Neural cell (in vitro differentiated cells): ENCODE results near the gene ATPAF2. TPM values are rescaled to one million over a fixed set of nuclear protein-coding genes. Genes with fewer than 3 reads are reported as not detected.
A peak's percentile ranks its signal among the peaks of the same experiment; 100 is the strongest.

Experiments used
- H2AFZ ChIP-seq: fragments of 200-600, 300-800 bp; sonication (generic), shearing (Covaris generic); 2 replicates; pipeline ENCODE4 v1.6.0; 2014; ENCODE audit warnings: low read depth, mild to moderate bottlenecking, antibody characterized with exemption, low read length, moderate library complexity
- H3F3A ChIP-seq: fragments of 200-600 bp; shearing (Covaris generic); 2 replicates; pipeline ENCODE4 v1.6.1; 2016; ENCODE audit warnings: mild to moderate bottlenecking, moderate library complexity, mixed read lengths, antibody characterized with exemption, low read length; ENCODE audit not compliant: insufficient read depth, poor library complexity, severe bottlenecking
- H3K27ac ChIP-seq: fragments of 200-600, 300-800 bp; sonication (generic), shearing (Covaris generic); 2 replicates; pipeline ENCODE4 v1.5.1; 2014; ENCODE audit warnings: mild to moderate bottlenecking, low read length, moderate library complexity
- H3K27me3 ChIP-seq: fragments of 300-800, 200-600 bp; sonication (generic), shearing (Covaris generic); 2 replicates; pipeline ENCODE4 v1.6.0; 2014; ENCODE audit warnings: mild to moderate bottlenecking, low read depth, low read length, moderate library complexity; ENCODE audit not compliant: insufficient read depth
- H3K36me3 ChIP-seq: fragments of 300-800, 200-600 bp; sonication (generic), shearing (Covaris generic); 2 replicates; pipeline ENCODE4 v1.5.1; 2014; ENCODE audit warnings: mild to moderate bottlenecking, antibody characterized with exemption, low read length, moderate library complexity; ENCODE audit not compliant: insufficient read depth
- H3K4me2 ChIP-seq: fragments of 300-800, 200-600 bp; sonication (generic), shearing (Covaris generic); 2 replicates; pipeline ENCODE4 v1.6.0; 2014; ENCODE audit warnings: mild to moderate bottlenecking, low read length
- H3K4me3 ChIP-seq: fragments of 300-800, 200-600 bp; sonication (generic), shearing (Covaris generic); 2 replicates; pipeline ENCODE4 v1.5.1; 2014; ENCODE audit warnings: mild to moderate bottlenecking, low read length, moderate library complexity
- H3K79me2 ChIP-seq: fragments of 200-600 bp; shearing (Covaris generic); replicated peaks from 2 replicates; pipeline ENCODE4 v1.6.0; 2014; ENCODE audit warnings: mild to moderate bottlenecking, low read length, moderate library complexity; ENCODE audit not compliant: insufficient read depth
- H3K9ac ChIP-seq: fragments of 300-800, 200-600 bp; sonication (generic), shearing (Covaris generic); 2 replicates; pipeline ENCODE4 v1.6.1; 2016; ENCODE audit warnings: mild to moderate bottlenecking, low read length, mixed read lengths
- H3K9me2 ChIP-seq: fragments of 200-600 bp; shearing (Covaris generic); 2 replicates; pipeline ENCODE4 v1.6.1; 2016; ENCODE audit warnings: mild to moderate bottlenecking, low read length, mixed read lengths; ENCODE audit not compliant: insufficient read depth
- H3K9me3 ChIP-seq: fragments of 200-600, 300-800 bp; sonication (generic), shearing (Covaris generic); 2 replicates; pipeline ENCODE4 v1.6.1; 2016; ENCODE audit warnings: mild to moderate bottlenecking, mixed run types, low read length, moderate library complexity, mixed read lengths
- H4K20me1 ChIP-seq: fragments of 200-600 bp; shearing (Covaris generic); 2 replicates; pipeline ENCODE4 v1.6.1; 2016; ENCODE audit warnings: mild to moderate bottlenecking, mixed run types; ENCODE audit not compliant: insufficient read depth
- EP300 ChIP-seq: fragments of 450-650 bp; conservative IDR thresholded peaks from 2 replicates; pipeline ENCODE4 v1.6.1; 2014; ENCODE audit warnings: antibody characterized with exemption, mild to moderate bottlenecking, moderate library complexity; ENCODE audit not compliant: poor library complexity, severe bottlenecking
- EZH2 ChIP-seq: fragments of 200-600, 300-800 bp; shearing (Covaris generic), sonication (generic); IDR thresholded peaks from 2 replicates; pipeline ENCODE4 v1.6.1; 2014; ENCODE audit warnings: antibody characterized with exemption, low read length, borderline replicate concordance, mild to moderate bottlenecking; ENCODE audit not compliant: insufficient read depth, poor library complexity, severe bottlenecking
- MXI1 ChIP-seq: fragments of 450-650 bp; conservative IDR thresholded peaks from 2 replicates; pipeline ENCODE4 v1.6.1; 2014; ENCODE audit warnings: antibody characterized with exemption, mild to moderate bottlenecking; ENCODE audit not compliant: poor library complexity, severe bottlenecking
- POLR2AphosphoS5 ChIP-seq: IDR thresholded peaks from 2 replicates; pipeline ENCODE4 v1.6.1; 2012
- RAD21 ChIP-seq: fragments of 450-650 bp; conservative IDR thresholded peaks from 2 replicates; pipeline ENCODE4 v1.6.1; 2014; ENCODE audit warnings: antibody characterized with exemption, mild to moderate bottlenecking, moderate library complexity
- REST ChIP-seq: IDR thresholded peaks from 2 replicates; pipeline ENCODE4 v1.6.1; 2012; ENCODE audit warnings: borderline replicate concordance
- SMC3 ChIP-seq: fragments of 450-650 bp; conservative IDR thresholded peaks from 2 replicates; pipeline ENCODE4 v1.6.1; 2014; ENCODE audit warnings: antibody characterized with exemption, mild to moderate bottlenecking, moderate library complexity; ENCODE audit not compliant: poor library complexity
- TAF1 ChIP-seq: IDR thresholded peaks from 2 replicates; pipeline ENCODE4 v1.6.1; 2012; ENCODE audit warnings: low read depth
- polyA minus RNA-seq: library from RNA; depleted of rRNA, polyadenylated mRNA; stranded (reverse); fragments of >200 nt; gene quantifications from 2 replicates; pipeline ENCODE4 v1.2.3, GENCODE V29; 2014
- polyA plus RNA-seq: library from polyadenylated mRNA; depleted of rRNA; stranded (reverse); fragments of >200 nt; gene quantifications from 2 replicates; pipeline ENCODE4 v1.2.3, GENCODE V29; 2014
- TF ChIP-seq, protein P1 (sequence below): fragments of 450-650 bp; IDR thresholded peaks from 2 replicates; pipeline ENCODE4 v1.5.1; 2014; ENCODE audit warnings: antibody characterized with exemption, mild to moderate bottlenecking, moderate library complexity; ENCODE audit not compliant: poor library complexity, severe bottlenecking

The ATPAF2 gene
- polyA plus RNA-seq (30.5 and 33.3 TPM in 2 replicates), polyA minus RNA-seq (61.6 and 63.0 TPM in 2 replicates)

DNA sequence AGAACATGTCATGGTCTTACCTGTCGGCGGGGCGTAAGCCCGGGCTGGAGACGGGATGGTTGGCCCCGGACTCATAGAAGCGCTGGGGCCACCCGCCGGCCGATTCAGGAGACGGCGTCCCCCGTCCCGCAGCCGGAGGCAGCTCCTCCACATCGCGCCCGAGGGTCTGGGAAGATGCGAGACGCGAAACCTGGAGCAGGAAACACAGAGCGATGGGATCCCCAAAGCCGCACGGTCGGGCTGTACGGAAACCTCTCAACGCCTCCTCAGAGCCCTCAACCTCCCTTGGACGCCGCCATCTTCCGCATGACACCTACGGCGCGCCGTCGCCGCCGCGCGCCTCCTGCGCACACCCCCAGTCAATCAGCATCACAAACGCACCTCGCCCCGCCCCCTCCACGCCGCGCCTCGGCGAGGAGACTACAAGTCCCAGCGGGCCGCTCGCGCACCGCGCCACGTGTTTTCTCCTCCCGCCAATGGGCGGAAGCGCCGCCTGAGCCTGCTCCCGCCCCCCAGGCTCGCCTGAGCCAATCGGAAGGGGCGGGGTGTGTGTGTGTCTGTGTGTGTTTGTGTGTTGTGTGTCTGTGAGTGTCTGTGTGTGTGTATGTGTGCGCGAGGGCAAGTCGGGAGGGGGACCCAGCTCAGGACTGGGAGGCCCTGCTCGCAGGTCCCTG is at the start of gene ATPAF2, which contains the start of gene GID4:
Gene ATPAF2, minus strand, starts transcription at position 308 of the 674 bp plus-strand sequence. Its CDS starts 155 bp downstream, at position 153.
Gene GID4, plus strand, starts transcription at position 548 of the 674 bp plus-strand sequence. Its CDS starts 57 bp downstream, at position 605.
- Histone ChIP-seq H3F3A (no peaks in the 10 kb centered on the region), H3K9ac (peak within 1 kb of the TSS; percentile 81), H3K36me3 (no peaks in the 10 kb centered on the region), H3K4me2 (peak within 1 kb of the TSS; percentile 77), H2AFZ (peak within 1 kb of the TSS; percentile 81), H3K9me3 (no peaks in the 10 kb centered on the region), H3K27ac (peak within 1 kb of the TSS; percentile 80), H4K20me1 (no peaks in the 10 kb centered on the region), H3K79me2 (peaks cover 35% of the 10 kb centered on the region), H3K4me3 (peak within 1 kb of the TSS; percentile 88), H3K9me2 (no peaks in the 10 kb centered on the region), H3K27me3 (no peaks in the 10 kb centered on the region)
- TF ChIP-seq SMC3 (peak; percentile 45), MXI1 (peak; percentile 83), EP300 (peak; percentile 75), EZH2 (no peak), TAF1 (peak; percentile 7), REST (peak; percentile 29), POLR2AphosphoS5 (peak; percentile 88), RAD21 (no peak)
- TF ChIP-seq, protein P1, sequence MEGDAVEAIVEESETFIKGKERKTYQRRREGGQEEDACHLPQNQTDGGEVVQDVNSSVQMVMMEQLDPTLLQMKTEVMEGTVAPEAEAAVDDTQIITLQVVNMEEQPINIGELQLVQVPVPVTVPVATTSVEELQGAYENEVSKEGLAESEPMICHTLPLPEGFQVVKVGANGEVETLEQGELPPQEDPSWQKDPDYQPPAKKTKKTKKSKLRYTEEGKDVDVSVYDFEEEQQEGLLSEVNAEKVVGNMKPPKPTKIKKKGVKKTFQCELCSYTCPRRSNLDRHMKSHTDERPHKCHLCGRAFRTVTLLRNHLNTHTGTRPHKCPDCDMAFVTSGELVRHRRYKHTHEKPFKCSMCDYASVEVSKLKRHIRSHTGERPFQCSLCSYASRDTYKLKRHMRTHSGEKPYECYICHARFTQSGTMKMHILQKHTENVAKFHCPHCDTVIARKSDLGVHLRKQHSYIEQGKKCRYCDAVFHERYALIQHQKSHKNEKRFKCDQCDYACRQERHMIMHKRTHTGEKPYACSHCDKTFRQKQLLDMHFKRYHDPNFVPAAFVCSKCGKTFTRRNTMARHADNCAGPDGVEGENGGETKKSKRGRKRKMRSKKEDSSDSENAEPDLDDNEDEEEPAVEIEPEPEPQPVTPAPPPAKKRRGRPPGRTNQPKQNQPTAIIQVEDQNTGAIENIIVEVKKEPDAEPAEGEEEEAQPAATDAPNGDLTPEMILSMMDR, result peak; percentile 46

DNA sequence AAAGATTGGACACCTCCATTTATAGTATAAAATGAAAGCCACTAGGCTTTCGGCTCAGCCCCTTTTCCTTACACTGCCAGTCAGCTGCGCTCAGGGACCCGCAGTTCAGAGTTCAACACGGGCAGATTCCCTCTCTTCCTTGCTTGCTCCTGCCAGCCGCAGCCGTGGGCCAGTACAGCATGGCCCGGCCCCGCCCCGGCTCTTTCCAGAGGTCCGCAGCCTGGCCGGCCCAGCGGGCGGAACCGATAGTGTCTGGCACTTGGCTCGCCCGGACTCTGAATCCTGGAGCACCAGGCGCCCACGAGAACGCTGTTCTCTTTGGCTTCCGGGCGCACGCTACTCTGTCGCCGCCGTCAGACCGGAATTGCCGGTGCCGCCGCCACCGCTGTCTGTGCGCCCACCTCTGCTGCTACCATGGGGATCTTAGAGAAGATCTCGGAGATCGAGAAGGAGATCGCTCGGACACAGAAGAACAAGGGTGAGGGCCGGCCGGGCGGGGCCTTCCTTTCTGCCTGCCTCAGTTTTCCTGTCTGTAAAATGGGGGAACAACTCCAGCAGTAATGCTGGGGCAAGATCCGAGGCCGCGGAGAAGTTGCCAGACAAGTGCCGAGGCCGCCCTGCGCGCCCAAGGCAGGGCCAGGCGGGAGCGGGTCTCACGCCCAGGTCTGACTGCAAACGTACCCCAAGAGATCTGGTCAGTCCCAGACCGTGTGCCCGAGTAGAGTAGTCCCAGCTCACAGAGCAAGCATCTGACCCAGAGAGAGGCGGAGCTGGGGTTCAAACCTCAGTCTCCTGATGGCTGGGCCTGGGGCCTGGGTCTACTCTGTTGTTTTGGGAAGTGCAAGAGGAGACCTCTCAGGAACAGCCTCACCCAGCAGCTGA is 48.9 kb upstream of the ATPAF2 start, which contains the start of gene DRG2:
Gene DRG2, plus strand, starts transcription at position 339 of the 882 bp plus-strand sequence. Its CDS starts 76 bp downstream, at position 415.
- peak within 1 kb of the TSS; percentile 76 for H3K4me2 ChIP-seq
- no peaks in the 10 kb centered on the region for H3F3A ChIP-seq
- no peaks in the 10 kb centered on the region for H3K27me3 ChIP-seq
- peak within 1 kb of the TSS; percentile 90 for H2AFZ ChIP-seq
- H3K79me2 ChIP-seq, result no peaks in the 10 kb centered on the region
- H3K9me2 ChIP-seq, result no peaks in the 10 kb centered on the region
- no peaks in the 10 kb centered on the region for H4K20me1 ChIP-seq
- no peaks in the 10 kb centered on the region for H3K9me3 ChIP-seq
- peak within 1 kb of the TSS; percentile 72 for H3K27ac ChIP-seq
- H3K4me3 ChIP-seq, result peak within 1 kb of the TSS; percentile 73
- H3K36me3 ChIP-seq, result no peaks in the 10 kb centered on the region
- TF ChIP-seq RAD21 (peak; percentile 45), REST (peak; percentile 77), EZH2 (no peak), SMC3 (peak; percentile 52), TAF1 (peak; percentile 94), MXI1 (peak; percentile 85), POLR2AphosphoS5 (peak; percentile 75), EP300 (peak; percentile 64)
- TF ChIP-seq, protein P1, result peak; percentile 45
- H3K9ac ChIP-seq, result peak within 1 kb of the TSS; percentile 74
